ENCODE results near the gene NAT9. TPM values are rescaled to one million over a fixed set of nuclear protein-coding genes. Genes with fewer than 3 reads are reported as not detected.
A peak's percentile ranks its signal among the peaks of the same experiment; 100 is the strongest.

Gene NAT9
- total RNA-seq, 2 donors from 2014 or later: 28.4 to 52.6 TPM

- peaks cover 9% of the 10 kb centered on the region for H3K4me1 ChIP-seq
- no peaks in the 10 kb centered on the region for H3K36me3 ChIP-seq
- intact Hi-C loops (cut with DNase I): loop anchor here (2.0 to 5.0 kb wide), 3 partner anchors 27 to 119 kb away; no protein-coding TSS in a partner anchor
- TF ChIP-seq CTCF (IDR thresholded peaks at IDR 0.05): no peak
- H3K27me3 ChIP-seq: peaks cover 2% of the 10 kb centered on the region
- no peak overlapping the region for H3K9ac ChIP-seq (ENCODE audit: low read depth in 2 of 2, low read length in 2 of 2)
- no peak overlapping the region for H3K27ac ChIP-seq
- no peak for DNase-seq
- H3K4me3 ChIP-seq: no peak overlapping the region
- H3K9me3 ChIP-seq: no peaks in the 10 kb centered on the region
These were observed 32.4 kb downstream of the NAT9 start for GRCh38 chr17:74743755-74744154.

GRCh38 chr17:74742978-74743545 lies 33.1 kb downstream of the NAT9 start:
- Histone ChIP-seq H3K9me3 (no peaks in the 10 kb centered on the region), H3K27me3 (peaks cover 8% of the 10 kb centered on the region), H3K4me3 (no peak overlapping the region), H3K27ac (no peak overlapping the region), H3K9ac (ENCODE audit: low read depth in 2 of 2, low read length in 2 of 2) (no peak overlapping the region), H3K4me1 (peaks cover 10% of the 10 kb centered on the region), H3K36me3 (no peaks in the 10 kb centered on the region)
- no peak for DNase-seq
- intact Hi-C loops (cut with DNase I): loop anchor here (5.0 kb wide), 2 partner anchors 39 to 119 kb away; no protein-coding TSS in a partner anchor
- no peak for TF ChIP-seq CTCF (IDR thresholded peaks at IDR 0.05)

GRCh38 chr17:74742153-74742515 lies 34.0 kb downstream of the NAT9 start:
- peaks cover 16% of the 10 kb centered on the region for H3K27me3 ChIP-seq
- DNase-seq: no peak
- intact Hi-C loops (cut with DNase I): loop anchor here (5.0 kb wide), 2 partner anchors 40 to 120 kb away; no protein-coding TSS in a partner anchor
- peak overlapping the region; percentile 50 for H3K27ac ChIP-seq
- no peaks in the 10 kb centered on the region for H3K36me3 ChIP-seq
- H3K4me1 ChIP-seq: peaks cover 17% of the 10 kb centered on the region
- H3K9ac ChIP-seq (ENCODE audit: low read depth in 2 of 2, low read length in 2 of 2): peak overlapping the region; percentile 4 to 37
- no peak overlapping the region for H3K4me3 ChIP-seq
- H3K9me3 ChIP-seq: no peaks in the 10 kb centered on the region
- TF ChIP-seq CTCF (IDR thresholded peaks at IDR 0.05): no peak

GRCh38 chr17:74740641-74741387 lies 35.3 kb downstream of the NAT9 start:
- H3K9me3 ChIP-seq: no peaks in the 10 kb centered on the region
- H3K9ac ChIP-seq (ENCODE audit: low read depth in 2 of 2, low read length in 2 of 2): no peak overlapping the region
- H3K4me3 ChIP-seq: no peak overlapping the region
- intact Hi-C loops (cut with DNase I): loop anchor here (5.0 kb wide), 2 partner anchors 41 to 121 kb away; no protein-coding TSS in a partner anchor
- no peaks in the 10 kb centered on the region for H3K36me3 ChIP-seq
- peaks cover 19% of the 10 kb centered on the region for H3K27me3 ChIP-seq
- DNase-seq: no peak
- H3K4me1 ChIP-seq: peaks cover 26% of the 10 kb centered on the region
- H3K27ac ChIP-seq: no peak overlapping the region
- no peak for TF ChIP-seq CTCF (IDR thresholded peaks at IDR 0.05)

GRCh38 chr17:74740173-74740572 lies 36.0 kb downstream of the NAT9 start:
- no peaks in the 10 kb centered on the region for H3K9me3 ChIP-seq
- H3K36me3 ChIP-seq: no peaks in the 10 kb centered on the region
- no peak overlapping the region for H3K4me3 ChIP-seq
- intact Hi-C loops (cut with DNase I): loop anchor here (5.0 kb wide), 2 partner anchors 42 to 122 kb away; no protein-coding TSS in a partner anchor
- peaks cover 22% of the 10 kb centered on the region for H3K4me1 ChIP-seq
- no peak overlapping the region for H3K27ac ChIP-seq
- H3K27me3 ChIP-seq: peaks cover 19% of the 10 kb centered on the region
- H3K9ac ChIP-seq (ENCODE audit: low read depth in 2 of 2, low read length in 2 of 2): no peak overlapping the region
- no peak for TF ChIP-seq CTCF (IDR thresholded peaks at IDR 0.05)
- no peak for DNase-seq
